ENCODE data around the gene PLCG2.
"Not testable (repeated sequence)": the region's sequence is repeated elsewhere in the genome, so short reads cannot be mapped to it uniquely, and the experiment has no call there.

PLCG2 gene

DNA sequence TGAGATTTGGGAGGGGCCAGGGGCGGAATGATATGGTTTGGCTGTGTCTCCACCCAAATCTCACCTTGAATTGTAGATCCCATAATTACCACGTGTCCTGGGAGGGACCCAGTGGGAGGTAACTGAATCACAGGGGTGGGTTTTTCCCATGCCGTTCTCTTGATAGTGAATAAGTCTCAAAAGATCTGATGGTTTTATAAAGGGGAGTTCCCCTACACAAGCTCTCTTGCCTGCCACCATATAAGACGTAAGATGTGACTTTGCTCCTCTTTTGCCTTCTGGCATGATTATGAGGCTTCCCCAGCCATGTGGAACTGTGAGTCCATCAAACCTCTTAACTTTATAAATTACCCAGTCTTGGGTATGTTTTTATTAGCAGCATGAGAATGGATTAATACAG is 230.7 kb downstream of the PLCG2 start:
- not testable (repeated sequence) for DNase-seq

DNA sequence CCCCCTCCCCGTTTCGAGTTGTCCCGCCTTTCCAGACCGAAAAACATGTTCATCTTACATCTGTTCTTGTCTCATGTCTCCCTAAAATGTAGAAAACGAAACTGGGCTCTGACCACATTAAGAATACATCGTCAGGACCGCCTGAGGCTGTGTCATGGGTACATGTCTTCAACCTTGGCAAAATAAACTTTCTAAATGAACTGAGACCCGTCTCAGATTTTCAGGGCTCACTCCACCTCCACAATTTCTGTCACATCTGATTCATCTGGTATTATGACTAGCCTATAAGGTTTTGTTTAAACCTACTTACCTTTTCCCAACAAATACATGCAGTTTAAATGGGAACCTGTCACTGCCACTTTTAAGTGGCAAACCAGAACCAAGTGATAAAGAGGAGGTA is 231.6 kb downstream of the PLCG2 start:
- DNase-seq: no peak

- DNase-seq: peak; percentile 76
Measured at GRCh38 chr16:82011199-82011641, 232.1 kb downstream of the PLCG2 start, which contains the start of gene SDR42E1. TSS of gene SDR42E1 (minus strand) at chr16:82011470. CDS start at chr16:82000858, 10,612 bp downstream.

Measured in CD4-positive, alpha-beta T cell treated with Interleukin-15 for 1 hour (primary cell).